Retinal pigment epithelial cell (primary cell): Measurements from ENCODE around the gene FXYD2.

Experiments
- DNase-seq: peaks from one replicate; pipeline ENCODE4 v3.0.0-alpha.2; 2010; ENCODE audit warnings: low read depth
- H3K4me3 ChIP-seq: 2 replicates; pipeline ENCODE4 v1.5.1; 2011; ENCODE audit warnings: mild to moderate bottlenecking, low read length, control low read depth, moderate library complexity
- TF ChIP-seq, protein P1 (sequence below): conservative IDR thresholded peaks from 2 replicates; pipeline ENCODE4 v1.5.1; 2011; ENCODE audit warnings: low read depth, low read length, control low read depth, inconsistent platforms

FXYD2 gene

DNA sequence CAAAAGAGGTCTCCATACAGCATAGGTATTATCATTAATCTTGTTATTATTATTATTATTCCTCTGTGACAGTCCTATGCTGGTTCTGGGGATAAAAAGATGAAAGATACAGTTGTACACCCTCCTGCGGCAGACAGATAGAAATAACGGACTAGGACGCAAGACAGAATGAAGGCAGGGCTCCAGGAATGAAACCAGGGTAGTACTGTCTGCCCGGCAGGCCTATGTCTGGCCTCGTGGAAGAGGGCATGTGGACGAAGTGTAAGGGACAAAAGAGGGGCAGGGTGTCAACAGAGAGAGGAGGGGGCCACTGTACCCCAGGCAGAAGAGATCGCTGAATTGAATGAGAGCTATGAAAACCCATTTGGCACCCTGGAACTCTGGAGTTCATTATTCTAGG, 52.7 kb downstream of the FXYD2 start:
- no peak overlapping the region for H3K4me3 ChIP-seq
- no peak for DNase-seq
- TF ChIP-seq, protein P1, sequence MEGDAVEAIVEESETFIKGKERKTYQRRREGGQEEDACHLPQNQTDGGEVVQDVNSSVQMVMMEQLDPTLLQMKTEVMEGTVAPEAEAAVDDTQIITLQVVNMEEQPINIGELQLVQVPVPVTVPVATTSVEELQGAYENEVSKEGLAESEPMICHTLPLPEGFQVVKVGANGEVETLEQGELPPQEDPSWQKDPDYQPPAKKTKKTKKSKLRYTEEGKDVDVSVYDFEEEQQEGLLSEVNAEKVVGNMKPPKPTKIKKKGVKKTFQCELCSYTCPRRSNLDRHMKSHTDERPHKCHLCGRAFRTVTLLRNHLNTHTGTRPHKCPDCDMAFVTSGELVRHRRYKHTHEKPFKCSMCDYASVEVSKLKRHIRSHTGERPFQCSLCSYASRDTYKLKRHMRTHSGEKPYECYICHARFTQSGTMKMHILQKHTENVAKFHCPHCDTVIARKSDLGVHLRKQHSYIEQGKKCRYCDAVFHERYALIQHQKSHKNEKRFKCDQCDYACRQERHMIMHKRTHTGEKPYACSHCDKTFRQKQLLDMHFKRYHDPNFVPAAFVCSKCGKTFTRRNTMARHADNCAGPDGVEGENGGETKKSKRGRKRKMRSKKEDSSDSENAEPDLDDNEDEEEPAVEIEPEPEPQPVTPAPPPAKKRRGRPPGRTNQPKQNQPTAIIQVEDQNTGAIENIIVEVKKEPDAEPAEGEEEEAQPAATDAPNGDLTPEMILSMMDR, result no peak

DNA sequence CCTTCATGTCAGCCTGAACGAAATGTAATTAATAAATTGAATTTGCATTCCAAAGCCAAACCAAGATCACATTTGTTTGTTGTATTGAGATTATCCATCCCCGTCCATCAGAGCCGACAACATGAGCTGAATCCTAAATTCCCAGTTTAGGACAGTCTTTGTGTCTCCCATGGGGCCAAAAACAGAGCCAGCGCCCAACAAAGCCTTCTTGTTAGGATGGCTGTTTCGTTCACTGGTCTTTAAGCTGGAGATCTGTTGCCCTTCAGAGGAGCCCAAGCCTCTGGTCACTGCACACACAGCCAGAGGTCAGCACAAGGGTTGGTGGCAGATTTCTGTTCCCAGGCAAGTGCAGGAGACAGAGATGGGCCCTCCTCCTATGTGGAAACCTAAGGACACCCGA, 53.3 kb downstream of the FXYD2 start:
- H3K4me3 ChIP-seq, result no peak overlapping the region
- DNase-seq, result no peak
- TF ChIP-seq, protein P1, result no peak

DNA sequence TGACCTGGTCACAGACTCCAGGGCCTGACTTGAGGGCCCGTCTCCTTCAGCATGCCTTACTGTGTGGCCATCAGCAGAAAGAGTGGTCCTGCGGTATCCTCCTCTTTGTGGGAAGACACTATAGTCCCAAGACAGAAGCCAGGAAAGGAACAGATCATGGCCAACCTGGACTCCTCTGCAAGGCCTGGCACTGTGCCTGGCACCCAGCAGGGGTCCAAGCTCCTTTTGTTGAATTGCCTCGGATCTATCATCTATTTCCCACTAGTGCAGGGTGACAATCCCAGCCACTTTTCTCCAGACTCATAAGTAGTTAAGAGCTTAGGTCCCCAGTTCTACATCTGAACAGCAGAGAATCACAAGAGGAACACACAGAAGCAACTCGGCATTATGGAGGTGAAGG, 54.5 kb downstream of the FXYD2 start:
- DNase-seq, result no peak
- H3K4me3 ChIP-seq, result no peak overlapping the region
- TF ChIP-seq, protein P1, result no peak
